CD4-positive, alpha-beta T cell treated with Interferon alpha-2 for 1 hour (primary cell): ENCODE results near the gene MRPL24.

Experiments used
- DNase-seq, 2 donors: peaks; one replicate each; pipeline ENCODE4 v3.0.0-alpha.2; 2020 to 2022

MRPL24 gene

DNA sequence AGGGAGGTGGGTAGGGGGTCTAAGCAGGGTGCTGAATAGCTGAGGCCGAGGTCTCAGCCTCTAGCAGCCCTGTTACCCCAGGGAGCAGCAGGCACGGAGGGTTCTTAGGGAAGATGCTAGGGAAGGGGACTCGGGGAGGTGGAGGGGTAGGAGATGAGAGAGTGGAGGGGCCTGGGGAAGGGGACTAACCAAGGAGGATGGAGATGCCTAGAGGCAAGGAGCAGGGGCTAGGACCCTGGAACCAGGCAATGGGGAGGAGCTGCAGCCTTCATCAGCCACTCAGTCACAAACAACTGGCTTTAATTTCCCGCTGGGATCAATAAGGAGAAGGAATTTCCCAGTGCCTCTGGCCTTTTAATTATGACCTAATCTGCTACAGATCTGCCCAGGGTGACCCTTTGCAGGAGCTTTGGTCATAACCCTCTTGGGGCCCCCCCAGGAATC is 32.6 kb downstream of the MRPL24 start:
- no peak for DNase-seq

- DNase-seq = no peak
These were observed 33.3 kb downstream of the MRPL24 start for GRCh38 chr1:156707417-156708217.

DNA sequence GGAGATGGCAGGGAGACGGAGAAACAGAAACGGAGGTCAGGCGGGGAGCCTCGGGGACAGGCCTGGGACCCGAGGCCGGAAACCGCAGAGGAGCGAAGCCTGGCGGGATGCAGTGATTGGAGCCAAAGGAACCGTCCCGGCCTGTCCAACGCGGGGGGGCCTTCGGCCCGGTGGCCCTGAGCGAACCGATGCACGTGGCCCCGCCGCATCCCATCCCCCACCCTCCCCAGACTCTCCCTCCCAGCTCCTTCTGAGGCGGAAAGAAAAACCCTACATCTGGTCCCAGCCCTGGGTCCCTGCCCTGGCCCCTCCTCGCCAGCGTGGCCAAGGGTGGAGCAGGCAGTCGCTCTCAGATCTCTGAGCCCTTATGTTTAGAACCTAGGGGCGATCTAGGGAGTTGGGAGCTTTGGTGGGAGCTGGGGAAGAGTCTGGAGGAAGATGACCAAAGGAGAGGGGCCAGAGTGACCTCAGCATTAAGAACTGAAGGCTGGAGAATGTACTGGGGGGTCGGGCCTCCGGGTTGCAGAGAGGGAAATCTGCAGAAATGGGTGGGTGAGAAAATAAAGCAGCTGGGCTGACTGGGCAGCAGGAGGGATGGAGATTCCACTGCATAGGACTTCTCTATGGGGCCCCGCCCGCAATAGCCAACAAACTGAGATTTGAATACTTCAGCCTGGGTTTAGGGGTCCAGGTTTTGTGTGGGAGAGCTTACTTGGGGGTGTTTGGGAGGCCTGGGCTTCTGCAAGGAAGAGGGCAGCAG is 34.1 kb downstream of the MRPL24 start:
- no peak for DNase-seq

GRCh38 chr1:156705918-156706656 is 34.8 kb downstream of the MRPL24 start:
- peak; percentile 64 to 73 for DNase-seq

DNA sequence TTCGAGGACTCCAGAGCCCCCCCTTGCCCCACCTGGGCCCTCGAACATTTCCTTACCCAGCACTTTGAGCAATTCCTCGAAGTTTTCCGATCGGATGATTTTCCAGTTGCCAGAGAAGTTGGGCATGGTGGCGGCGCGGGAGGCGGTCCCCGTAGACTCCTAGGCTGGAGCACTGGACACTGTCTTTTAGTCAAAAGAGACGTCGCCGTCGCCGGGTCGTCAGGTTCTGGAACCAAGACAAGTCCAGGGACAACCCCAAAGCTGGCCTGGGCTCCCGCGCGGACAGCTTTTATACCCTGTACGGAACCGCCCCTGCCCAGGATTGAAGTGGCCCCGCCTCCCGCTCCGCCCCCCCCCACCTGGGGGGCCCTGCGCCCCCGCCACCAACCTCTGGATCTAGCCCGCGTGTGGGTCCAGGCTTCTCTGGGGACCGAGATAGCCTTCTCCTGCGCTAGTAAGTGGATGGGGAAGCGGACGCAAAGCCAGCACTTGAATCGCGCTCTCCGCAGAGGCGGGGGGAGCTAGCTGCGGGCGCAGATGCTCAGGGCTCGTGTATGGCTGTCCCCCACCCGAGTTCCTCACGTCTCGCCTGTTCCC is 35.5 kb downstream of the MRPL24 start, which contains the start of gene CRABP2:
Gene CRABP2, minus strand, starts transcription at position 263 of the 597 bp plus-strand sequence. Its CDS starts 137 bp downstream, at position 126.
- DNase-seq = no peak

DNA sequence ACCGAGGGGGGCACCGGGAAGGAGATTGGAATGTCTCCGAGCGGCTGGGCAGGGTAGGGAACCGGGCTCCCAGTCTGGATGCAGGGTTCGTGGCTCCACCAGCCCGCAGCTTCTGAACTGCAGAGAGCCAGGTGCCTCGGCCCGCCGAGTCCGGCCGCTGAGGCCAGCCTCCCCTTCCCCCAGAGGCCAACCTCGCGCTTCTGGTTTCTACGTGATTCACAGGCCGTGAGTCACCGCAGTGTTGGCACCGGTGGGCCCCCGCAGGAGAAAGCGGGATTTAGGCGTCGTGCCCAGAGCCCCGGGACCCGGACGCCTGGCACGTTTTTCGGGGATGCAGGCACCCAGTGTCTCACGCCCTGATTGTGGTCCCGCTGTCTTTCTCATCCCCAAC is 36.0 kb downstream of the MRPL24 start:
- DNase-seq = peak in 1 of 2 donors; percentile 3

- no peak for DNase-seq
These were observed 36.6 kb downstream of the MRPL24 start for GRCh38 chr1:156704166-156704711.

DNA sequence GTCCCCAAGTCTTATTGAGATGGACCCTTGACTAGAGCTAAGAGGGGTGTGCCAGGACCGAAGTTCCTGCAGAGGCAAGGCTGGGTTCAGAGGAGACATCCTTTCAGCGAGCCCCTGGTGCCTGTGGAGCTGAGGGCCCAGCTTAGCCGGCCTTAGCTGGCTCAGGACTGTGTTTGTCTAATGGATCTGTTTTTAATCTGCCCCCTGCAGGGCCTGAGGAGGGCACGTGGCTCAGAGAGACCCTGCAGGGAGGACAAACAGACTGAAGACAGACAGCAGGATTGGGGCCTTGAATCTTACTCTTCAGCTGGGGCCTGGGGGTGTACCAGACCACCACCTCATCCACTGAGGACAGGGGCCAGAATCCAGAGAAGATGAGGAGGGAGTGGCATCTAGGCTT is 37.1 kb downstream of the MRPL24 start:
- no peak for DNase-seq

DNA sequence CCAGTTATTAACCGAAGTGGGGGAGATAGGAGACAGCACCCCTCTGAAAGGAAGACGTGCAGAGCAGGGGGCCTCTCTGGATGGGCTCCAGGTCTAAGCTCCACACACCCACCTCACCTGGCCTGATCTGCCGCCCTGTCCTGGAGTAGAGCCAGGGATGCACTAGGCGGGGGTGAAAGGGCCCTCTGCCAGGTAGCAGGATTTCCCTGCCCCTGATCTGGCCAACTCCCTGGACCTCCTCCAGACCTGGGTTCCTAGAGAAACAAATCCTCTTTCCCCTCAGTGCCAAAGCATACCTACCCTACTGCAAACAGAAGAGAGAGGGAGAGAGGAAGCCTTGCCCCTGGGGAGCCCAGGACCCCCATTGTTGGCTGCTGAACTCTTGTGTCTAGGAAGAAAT is 37.6 kb downstream of the MRPL24 start:
- no peak for DNase-seq

GRCh38 chr1:156700736-156701531 is 40.0 kb downstream of the MRPL24 start:
- DNase-seq = no peak

DNA sequence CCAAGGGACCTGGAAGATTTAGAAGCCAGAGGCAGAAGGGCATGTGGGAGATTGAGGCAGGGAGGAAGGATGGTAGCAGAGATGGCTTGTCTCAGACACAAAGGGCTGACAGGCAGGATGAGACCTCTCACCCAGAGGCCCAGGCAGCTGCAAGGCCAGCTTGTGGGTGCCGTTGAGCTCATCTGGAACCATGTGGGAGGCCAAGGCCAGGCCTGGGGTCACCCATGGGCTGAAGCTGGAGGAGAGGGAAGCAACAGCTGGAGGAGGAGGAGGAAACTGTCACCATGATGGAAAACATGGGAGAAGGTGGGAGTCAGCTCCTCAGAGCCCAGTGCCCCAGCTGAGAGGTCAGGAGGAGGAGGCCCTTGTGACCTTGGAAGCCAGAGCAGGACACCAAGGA is 41.9 kb downstream of the MRPL24 start:
- no peak for DNase-seq

DNA sequence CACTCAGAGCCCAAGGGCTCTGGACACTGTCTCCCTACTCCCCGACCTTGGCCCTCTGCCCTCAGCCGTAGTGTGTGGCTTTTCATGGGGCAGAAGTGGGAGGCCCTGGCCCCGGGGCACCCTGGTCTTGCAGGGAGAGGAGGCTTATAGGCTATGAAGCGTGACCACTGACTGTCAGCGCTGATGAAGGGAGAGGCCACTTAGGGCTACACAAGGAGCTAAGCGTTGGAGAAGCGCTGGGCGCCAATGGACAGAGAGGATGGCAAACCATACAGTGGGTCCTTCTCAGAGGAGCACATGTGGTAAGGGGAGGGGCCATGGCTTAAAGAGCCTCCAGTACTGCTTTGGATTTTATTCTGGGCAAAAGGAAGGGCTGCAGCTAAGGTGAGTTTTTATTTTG is 43.4 kb downstream of the MRPL24 start:
- DNase-seq = no peak

DNA sequence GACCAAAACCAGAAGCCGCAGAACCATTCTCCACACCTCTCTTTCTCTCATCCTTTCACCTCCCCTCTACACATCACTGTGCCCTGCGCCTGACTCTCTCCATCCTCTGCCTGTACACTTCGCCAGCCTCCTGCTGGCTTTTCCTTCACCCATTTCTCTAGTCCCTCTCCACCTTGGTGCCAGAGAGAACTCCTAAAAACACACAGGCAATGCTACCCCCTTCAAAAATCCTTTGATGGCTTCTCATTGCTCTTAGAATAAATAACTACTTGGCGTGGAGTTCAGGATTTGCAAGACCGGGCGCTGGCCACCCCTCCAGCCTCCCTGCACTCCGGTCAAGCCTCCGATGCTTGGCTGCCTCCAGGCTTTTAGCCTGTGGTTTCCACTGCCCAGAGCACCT is 44.1 kb downstream of the MRPL24 start:
- DNase-seq = no peak

- DNase-seq = no peak
These were observed 46.3 kb downstream of the MRPL24 start for GRCh38 chr1:156694690-156694962.

DNA sequence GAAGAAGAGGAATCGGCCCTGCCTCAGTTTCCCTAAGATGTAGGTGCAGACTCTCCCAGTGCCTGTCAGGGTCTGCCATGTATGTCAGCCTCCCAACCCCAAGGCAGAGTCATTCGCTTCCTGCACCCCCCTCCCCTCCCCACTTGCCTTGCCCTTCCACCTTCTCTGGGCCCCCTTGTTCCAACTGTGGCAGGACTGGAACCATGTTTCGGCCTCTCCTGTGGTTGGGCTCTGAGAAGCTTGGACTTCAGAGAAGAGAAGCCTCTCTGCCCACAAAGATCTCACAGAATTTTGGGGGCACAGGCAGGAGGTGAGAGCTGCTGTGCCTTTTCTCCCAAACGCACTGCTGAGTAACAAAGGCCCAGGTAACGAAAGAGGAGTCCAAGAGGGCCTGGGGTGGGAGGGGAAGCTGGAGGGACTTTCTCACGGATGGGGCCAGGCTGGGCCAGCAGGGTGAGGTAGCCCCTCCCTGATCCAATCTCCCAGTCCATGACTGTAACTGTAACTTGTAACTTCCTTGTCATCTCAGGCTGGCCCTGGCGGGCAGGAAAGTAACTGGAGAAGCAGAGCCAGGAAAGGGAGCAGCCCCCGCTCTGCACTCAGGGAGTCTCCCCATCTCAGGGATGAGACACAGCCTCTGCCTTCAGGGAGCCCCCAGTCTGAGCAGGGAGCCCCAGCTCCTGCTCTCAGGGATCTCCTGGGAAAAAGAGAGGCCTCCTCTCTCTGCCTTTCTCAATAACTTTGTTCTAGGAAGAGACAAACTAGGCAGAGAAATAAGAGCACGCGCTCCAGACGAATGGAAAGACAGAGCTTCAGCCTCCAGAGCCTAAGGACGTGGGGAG is 46.8 kb downstream of the MRPL24 start:
- no peak for DNase-seq

GRCh38 chr1:156692925-156693847 is 47.7 kb downstream of the MRPL24 start:
- peak; percentile 18 to 27 for DNase-seq

- DNase-seq = no peak
These were observed 48.4 kb downstream of the MRPL24 start for GRCh38 chr1:156692441-156692924.

DNA sequence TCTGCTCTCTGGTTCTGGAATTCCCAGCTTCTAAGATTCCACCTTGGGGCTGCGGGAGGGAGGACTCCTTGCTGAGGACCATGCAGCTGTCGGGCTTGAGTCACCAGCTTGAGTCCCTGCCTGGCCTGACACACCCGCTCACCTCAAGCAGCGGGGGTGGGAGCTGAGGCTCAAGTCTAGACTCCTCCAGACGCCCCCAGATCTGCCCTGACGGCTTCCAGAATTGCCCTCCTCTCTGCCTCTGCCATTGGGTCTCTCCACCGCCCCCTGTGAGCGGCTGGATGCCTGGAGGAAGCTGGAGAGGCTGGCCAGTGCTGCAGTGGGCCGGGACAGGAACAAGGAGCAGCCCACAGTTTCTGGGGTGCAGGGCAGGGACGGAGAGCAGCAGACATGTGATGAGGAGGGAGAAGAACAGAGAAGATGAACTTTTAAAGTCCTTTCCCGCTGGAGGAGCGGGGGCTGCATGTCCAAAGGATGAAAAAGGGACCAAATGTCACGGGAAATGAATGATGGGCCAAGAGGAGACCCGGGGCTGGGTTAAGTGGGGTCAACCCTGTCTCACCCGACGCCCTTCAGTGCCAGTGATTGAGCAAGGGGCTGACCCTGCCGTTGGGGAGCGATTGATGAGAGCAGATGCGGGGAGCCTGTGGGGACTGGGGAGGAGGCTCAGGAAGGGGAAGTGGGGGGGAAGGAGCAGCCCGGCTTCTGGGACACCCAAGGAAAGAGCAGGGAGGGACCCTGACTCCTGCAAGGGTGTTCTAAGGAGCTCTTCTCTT is 49.0 kb downstream of the MRPL24 start:
- no peak for DNase-seq

DNA sequence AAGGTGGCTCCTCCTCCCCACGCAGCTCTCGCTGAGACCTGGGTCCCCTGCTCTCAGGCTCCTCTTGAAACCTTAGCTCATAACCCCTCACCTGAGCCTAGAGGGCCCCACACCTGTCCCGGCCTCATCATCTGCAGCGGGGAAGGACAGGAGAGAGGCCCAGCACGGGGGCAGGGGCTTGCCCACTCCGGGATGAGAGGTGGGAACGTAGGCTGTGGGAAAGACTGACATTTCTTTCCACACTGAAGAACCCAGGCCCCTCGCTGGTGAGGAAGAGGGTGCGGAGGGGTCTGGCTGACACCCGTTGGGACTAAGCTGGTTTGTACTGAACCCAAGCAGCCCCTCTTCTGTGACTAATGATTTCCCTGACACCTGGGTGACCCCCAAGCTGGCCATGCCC is 49.7 kb downstream of the MRPL24 start:
- no peak for DNase-seq
